DND-41 (cell line): ENCODE results near the gene NUDT4B.
"Not testable (repeated sequence)": the region's sequence is repeated elsewhere in the genome, so short reads cannot be mapped to it uniquely, and the experiment has no call there.

Source experiments
- ATAC-seq: fragments of 200-7000 bp; cut with Tn5 transposase; 3 replicates; pipeline ENCODE4 v1.9.1; 2021; ENCODE audit warnings: low read depth; ENCODE audit not compliant: insufficient read depth
- DNase-seq: peaks from one replicate; pipeline ENCODE4 v3.0.0-alpha.2; 2020
- H2AFZ ChIP-seq: 2 replicates; pipeline ENCODE4 v1.6.0; 2012; ENCODE audit warnings: low read depth, low read length
- H3K27ac ChIP-seq: 2 replicates; pipeline ENCODE4 v1.5.1; 2012; ENCODE audit warnings: low read length, inconsistent platforms
- H3K27me3 ChIP-seq: fragments of 200-600 bp; sonication (generic); 2 replicates; pipeline ENCODE4 v1.6.0; 2012; ENCODE audit warnings: low read length, mild to moderate bottlenecking, inconsistent platforms; ENCODE audit not compliant: insufficient read depth, poor library complexity
- H3K36me3 ChIP-seq: 2 replicates; pipeline ENCODE4 v1.5.1; 2012; ENCODE audit warnings: low read length, inconsistent platforms; ENCODE audit not compliant: insufficient read depth
- H3K4me1 ChIP-seq: 2 replicates; pipeline ENCODE4 v1.5.1; 2012; ENCODE audit warnings: mild to moderate bottlenecking, low read length; ENCODE audit not compliant: insufficient read depth
- H3K4me2 ChIP-seq: 2 replicates; pipeline ENCODE4 v1.6.0; 2012; ENCODE audit warnings: mild to moderate bottlenecking, moderate library complexity, low read length, inconsistent platforms; ENCODE audit not compliant: insufficient read depth
- H3K4me3 ChIP-seq, 2 experiments: fragments of 200-600 bp in 1 of 2; shearing (Covaris generic) in 1 of 2; 2 replicates each; pipeline ENCODE4 v1.5.1; 2012 to 2016; ENCODE audit warnings: inconsistent platforms in 2 of 2, low read length in 2 of 2, mild to moderate bottlenecking in 2 of 2, low read depth in 1 of 2, moderate library complexity in 1 of 2
- H3K79me2 ChIP-seq: 2 replicates; pipeline ENCODE4 v1.6.0; 2012; ENCODE audit warnings: low read length, inconsistent platforms; ENCODE audit not compliant: insufficient read depth
- H3K9ac ChIP-seq: 2 replicates; pipeline ENCODE4 v1.6.0; 2012; ENCODE audit warnings: low read depth, mild to moderate bottlenecking, inconsistent platforms, low read length, moderate library complexity
- H3K9me3 ChIP-seq: 2 replicates; pipeline ENCODE4 v1.5.1; 2012; ENCODE audit warnings: low read length, moderate library complexity, mild to moderate bottlenecking, inconsistent platforms; ENCODE audit not compliant: insufficient read depth, severe bottlenecking
- H4K20me1 ChIP-seq: 2 replicates; pipeline ENCODE4 v1.6.0; 2012; ENCODE audit warnings: low read length; ENCODE audit not compliant: insufficient read depth

Gene NUDT4B

GRCh38 chr1:148729128-148729527, 19.4 kb upstream of the NUDT4B start:
- not testable (repeated sequence) for H3K79me2 ChIP-seq, H3K4me2 ChIP-seq, H3K9me3 ChIP-seq, H3K4me3 ChIP-seq, H3K27me3 ChIP-seq, H4K20me1 ChIP-seq, H3K9ac ChIP-seq, H2AFZ ChIP-seq, H3K4me1 ChIP-seq, H3K27ac ChIP-seq, H3K36me3 ChIP-seq, ATAC-seq, DNase-seq

GRCh38 chr1:148729541-148729940, 19.0 kb upstream of the NUDT4B start:
- H4K20me1 ChIP-seq, H2AFZ ChIP-seq, ATAC-seq: not testable (repeated sequence)

GRCh38 chr1:148732277-148732676, 16.3 kb upstream of the NUDT4B start:
- H3K4me3 ChIP-seq, H3K4me2 ChIP-seq, H3K9ac ChIP-seq, H3K27ac ChIP-seq, H3K36me3 ChIP-seq, H3K27me3 ChIP-seq, H2AFZ ChIP-seq, DNase-seq, H3K9me3 ChIP-seq, ATAC-seq, H3K79me2 ChIP-seq, H3K4me1 ChIP-seq, H4K20me1 ChIP-seq: not testable (repeated sequence)

More at GRCh38 chr1:148729541-148729940, 19.0 kb upstream of the NUDT4B start:
- DNase-seq, H3K79me2 ChIP-seq, H3K4me3 ChIP-seq, H3K9ac ChIP-seq, H3K27ac ChIP-seq, H3K4me1 ChIP-seq, H3K27me3 ChIP-seq, H3K9me3 ChIP-seq, H3K36me3 ChIP-seq, H3K4me2 ChIP-seq: not testable (repeated sequence)

GRCh38 chr1:148733585-148734310, 14.8 kb upstream of the NUDT4B start:
- not testable (repeated sequence) for H3K27ac ChIP-seq, H3K4me2 ChIP-seq, H4K20me1 ChIP-seq, H3K4me1 ChIP-seq, H3K36me3 ChIP-seq, DNase-seq, H3K79me2 ChIP-seq, H3K9ac ChIP-seq, H3K27me3 ChIP-seq, H3K9me3 ChIP-seq, H3K4me3 ChIP-seq, H2AFZ ChIP-seq
- peak; percentile 93 for ATAC-seq

- H3K36me3 ChIP-seq, H2AFZ ChIP-seq, H3K4me3 ChIP-seq, H3K4me2 ChIP-seq, H3K9me3 ChIP-seq, H3K9ac ChIP-seq, H3K79me2 ChIP-seq, H3K4me1 ChIP-seq, H3K27me3 ChIP-seq, DNase-seq, H3K27ac ChIP-seq, H4K20me1 ChIP-seq: not testable (repeated sequence)
- peak; percentile 59 for ATAC-seq
These were observed 14.3 kb upstream of the NUDT4B start for GRCh38 chr1:148734311-148734662.

- H4K20me1 ChIP-seq, H3K4me3 ChIP-seq, H3K27me3 ChIP-seq, H3K27ac ChIP-seq, H3K9ac ChIP-seq, H3K4me1 ChIP-seq, DNase-seq, H3K4me2 ChIP-seq, H2AFZ ChIP-seq, H3K9me3 ChIP-seq, H3K79me2 ChIP-seq, H3K36me3 ChIP-seq: not testable (repeated sequence)
- ATAC-seq, result peak; percentile 57
These were observed 13.0 kb upstream of the NUDT4B start for GRCh38 chr1:148735538-148735937.

- not testable (repeated sequence) for H3K9me3 ChIP-seq, H3K9ac ChIP-seq, DNase-seq, H3K27me3 ChIP-seq, H3K79me2 ChIP-seq, H3K4me3 ChIP-seq, H3K4me1 ChIP-seq, ATAC-seq, H3K4me2 ChIP-seq, H3K36me3 ChIP-seq, H2AFZ ChIP-seq, H4K20me1 ChIP-seq, H3K27ac ChIP-seq
These were observed 9.9 kb upstream of the NUDT4B start for GRCh38 chr1:148738667-148739066.

GRCh38 chr1:148743200-148743599, 5.4 kb upstream of the NUDT4B start:
- not testable (repeated sequence) for ATAC-seq, H3K27me3 ChIP-seq, H3K79me2 ChIP-seq, H3K4me1 ChIP-seq, H4K20me1 ChIP-seq, H3K4me3 ChIP-seq, H3K36me3 ChIP-seq, DNase-seq, H3K9ac ChIP-seq, H3K9me3 ChIP-seq, H3K27ac ChIP-seq, H2AFZ ChIP-seq, H3K4me2 ChIP-seq
